ENCODE data around the gene TERT.

GRCh38 chr5:1273745-1274144, 21.1 kb downstream of the TERT start:
- TF ChIP-seq CTCF (IDR thresholded peaks at IDR 0.05) (no peak), EZH2 (IDR thresholded peaks at IDR 0.05; ENCODE audit: borderline replicate concordance, insufficient read depth, low read depth, low read length, poor library complexity, severe bottlenecking) (no peak)
